Activated B cell treated with CpG ODN at 0.5 μM for 24 hours (primary cell): Measurements from ENCODE around the gene FOXN1. TPM values are rescaled to one million over a fixed set of nuclear protein-coding genes. Genes with fewer than 3 reads are reported as not detected.

Experiments used
- ATAC-seq: fragments of 200-7000 bp; cut with Tn5 transposase; one replicate; pipeline ENCODE4 v1.10.0; 2021; ENCODE audit warnings: low read depth, mild to moderate bottlenecking, moderate library complexity
- CTCF ChIA-PET: fragments of 350-600 bp; sonication (Branson Sonifier 250); formaldehyde crosslinking; loops from one replicate; lab custom pipeline; 2021; ENCODE audit warnings: antibody characterized with exemption; lab: Charles Lee
- POLR2A ChIA-PET: fragments of 350-600 bp; sonication (Branson Sonifier 250); formaldehyde crosslinking; loops from one replicate; lab custom pipeline; 2021; ENCODE audit warnings: antibody characterized with exemption; lab: Charles Lee
- DNase-seq: peaks from one replicate; pipeline ENCODE4 v3.0.0; 2022
- H3K27ac Mint-ChIP-seq: one replicate; pipeline ENCODE4 v1.8.0; 2020; ENCODE audit warnings: mixed read lengths
- H3K27me3 Mint-ChIP-seq: one replicate; pipeline ENCODE4 v1.8.0; 2021; ENCODE audit warnings: mixed read lengths
- H3K36me3 Mint-ChIP-seq: one replicate; pipeline ENCODE4 v1.8.0; 2021; ENCODE audit warnings: low read depth, mixed read lengths
- H3K4me1 Mint-ChIP-seq: one replicate; pipeline ENCODE4 v1.8.0; 2021; ENCODE audit warnings: mixed read lengths
- H3K4me3 Mint-ChIP-seq: one replicate; pipeline ENCODE4 v1.8.0; 2020; ENCODE audit warnings: mild to moderate bottlenecking, mixed read lengths
- H3K9me3 Mint-ChIP-seq: one replicate; pipeline ENCODE4 v1.8.0; 2020; ENCODE audit warnings: mixed read lengths
- intact Hi-C: fragments of 100-400 bp; cut with micrococcal nuclease; formaldehyde crosslinking; loops from one replicate; pipeline ENCODE4 v1.15.1; 2024
- total RNA-seq: library from RNA; stranded (reverse); gene quantifications from 2 replicates; pipeline ENCODE4 v1.2.3, GENCODE V29; 2022
- TF ChIP-seq, protein P1 (sequence below): fragments of 200-600 bp; IDR thresholded peaks from one replicate; pipeline ENCODE4 v1.8.0; 2022; ENCODE audit warnings: antibody characterized with exemption, mild to moderate bottlenecking

FOXN1 gene
- total RNA-seq, 1 donor from 2014 or later = not detected

DNA sequence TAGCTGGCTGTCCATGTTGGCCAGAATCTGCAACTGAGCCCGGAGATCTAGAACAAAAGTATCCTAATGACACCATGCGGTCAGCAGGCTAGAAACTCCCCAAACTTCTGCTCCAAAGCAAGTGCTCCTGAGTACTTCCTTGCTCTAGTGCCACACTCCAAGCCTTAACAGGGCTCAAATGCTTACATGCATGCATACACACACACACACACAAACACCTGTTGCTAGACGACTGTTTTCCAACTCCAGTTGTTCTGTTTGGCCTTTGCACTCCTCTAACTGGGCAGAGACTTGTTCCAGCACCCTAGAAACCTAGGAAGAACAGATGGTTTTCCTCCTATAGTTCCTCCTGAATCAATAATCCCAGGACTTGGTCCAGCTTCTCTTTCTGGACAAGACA lies 78.3 kb downstream of the FOXN1 start:
- Mint-ChIP-seq H3K4me1 (no peaks in the 10 kb centered on the region), H3K36me3 (peaks cover 7% of the 10 kb centered on the region), H3K4me3 (no peak overlapping the region), H3K27ac (no peak overlapping the region), H3K27me3 (no peaks in the 10 kb centered on the region), H3K9me3 (no peaks in the 10 kb centered on the region)
- CTCF ChIA-PET = no interaction called here
- intact Hi-C loops = no loop called here
- POLR2A ChIA-PET = interaction anchor here (2.0 kb wide), 1 partner anchor 8 kb away, joined by 4 read pairs; the partner anchor contains the start of gene ALDOC
- ATAC-seq (no peak), DNase-seq (no peak)
- TF ChIP-seq, protein P1, sequence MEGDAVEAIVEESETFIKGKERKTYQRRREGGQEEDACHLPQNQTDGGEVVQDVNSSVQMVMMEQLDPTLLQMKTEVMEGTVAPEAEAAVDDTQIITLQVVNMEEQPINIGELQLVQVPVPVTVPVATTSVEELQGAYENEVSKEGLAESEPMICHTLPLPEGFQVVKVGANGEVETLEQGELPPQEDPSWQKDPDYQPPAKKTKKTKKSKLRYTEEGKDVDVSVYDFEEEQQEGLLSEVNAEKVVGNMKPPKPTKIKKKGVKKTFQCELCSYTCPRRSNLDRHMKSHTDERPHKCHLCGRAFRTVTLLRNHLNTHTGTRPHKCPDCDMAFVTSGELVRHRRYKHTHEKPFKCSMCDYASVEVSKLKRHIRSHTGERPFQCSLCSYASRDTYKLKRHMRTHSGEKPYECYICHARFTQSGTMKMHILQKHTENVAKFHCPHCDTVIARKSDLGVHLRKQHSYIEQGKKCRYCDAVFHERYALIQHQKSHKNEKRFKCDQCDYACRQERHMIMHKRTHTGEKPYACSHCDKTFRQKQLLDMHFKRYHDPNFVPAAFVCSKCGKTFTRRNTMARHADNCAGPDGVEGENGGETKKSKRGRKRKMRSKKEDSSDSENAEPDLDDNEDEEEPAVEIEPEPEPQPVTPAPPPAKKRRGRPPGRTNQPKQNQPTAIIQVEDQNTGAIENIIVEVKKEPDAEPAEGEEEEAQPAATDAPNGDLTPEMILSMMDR = no peak

DNA sequence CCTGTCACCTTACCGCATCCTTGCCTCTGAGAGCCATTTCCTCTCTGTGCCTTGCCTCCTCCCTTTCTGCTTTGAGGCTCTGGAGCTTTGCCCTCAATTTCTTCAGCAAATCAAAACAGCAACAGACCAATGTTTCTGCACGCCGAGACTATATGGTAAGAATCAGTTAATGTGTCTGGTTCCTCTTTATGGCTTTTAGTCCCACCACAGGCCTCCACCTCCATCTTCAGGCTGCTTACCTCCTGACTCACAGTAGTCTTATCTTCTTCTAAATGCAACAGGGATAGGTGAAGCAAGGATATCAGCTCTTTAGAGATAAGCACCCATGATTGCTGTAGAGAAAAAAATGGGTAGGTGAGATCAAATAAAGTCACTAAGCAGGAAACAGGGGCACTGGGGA lies 79.7 kb downstream of the FOXN1 start:
- peaks cover 7% of the 10 kb centered on the region for H3K36me3 Mint-ChIP-seq

More for the DNA sequence above, 79.7 kb downstream of the FOXN1 start:
- Mint-ChIP-seq H3K4me3 (no peak overlapping the region), H3K27me3 (no peaks in the 10 kb centered on the region), H3K4me1 (no peaks in the 10 kb centered on the region), H3K27ac (no peak overlapping the region), H3K9me3 (no peaks in the 10 kb centered on the region)
- POLR2A ChIA-PET = interaction anchor here (2.0 kb wide), 1 partner anchor 9 kb away, joined by 4 read pairs; the partner anchor contains the start of gene ALDOC
- intact Hi-C loops = no loop called here
- ATAC-seq (no peak), DNase-seq (no peak)
- CTCF ChIA-PET = no interaction called here
- TF ChIP-seq, protein P1 = no peak

Other genes with a start within 250 kb of the FOXN1 start
- 16.1 and 17.6 TPM in 2 replicates for gene TMEM97, start 187.1 kb upstream of the FOXN1 start, total RNA-seq
- gene IFT20, start 170.9 kb upstream of the FOXN1 start, total RNA-seq = 24.9 and 25.9 TPM in 2 replicates
- 16.3 and 18.9 TPM in 2 replicates for gene TNFAIP1, start 170.6 kb upstream of the FOXN1 start, total RNA-seq
- gene POLDIP2, start 148.8 kb upstream of the FOXN1 start, total RNA-seq = 60.5 and 65.2 TPM in 2 replicates
- gene SEBOX, start 141.1 kb upstream of the FOXN1 start, total RNA-seq = not detected in 2 replicates
- 0.18 TPM in 1 of 2 replicates, not detected in the other for gene VTN, start 136.0 kb upstream of the FOXN1 start, total RNA-seq
- gene SARM1, start 134.7 kb upstream of the FOXN1 start, total RNA-seq = 15.0 and 19.9 TPM in 2 replicates
- 1.5 and 2.1 TPM in 2 replicates for gene SLC46A1, start 100.1 kb upstream of the FOXN1 start, total RNA-seq
- gene SLC13A2, start 32.7 kb upstream of the FOXN1 start, total RNA-seq = not detected in 2 replicates
- 426 and 437 TPM in 2 replicates for gene UNC119, start 46.3 kb downstream of the FOXN1 start, total RNA-seq
- gene PIGS, start 65.2 kb downstream of the FOXN1 start, total RNA-seq = 86.4 and 92.2 TPM in 2 replicates
- 73.4 and 75.0 TPM in 2 replicates for gene ALDOC, start 70.5 kb downstream of the FOXN1 start, total RNA-seq
- gene SPAG5, start 92.7 kb downstream of the FOXN1 start, total RNA-seq = 14.6 and 15.8 TPM in 2 replicates
- gene RSKR, start 107.8 kb downstream of the FOXN1 start, total RNA-seq = 21.0 and 26.8 TPM in 2 replicates
- 162 and 182 TPM in 2 replicates for gene BLTP2, start 138.8 kb downstream of the FOXN1 start, total RNA-seq
- 36.1 and 47.7 TPM in 2 replicates for gene SDF2, start 155.6 kb downstream of the FOXN1 start, total RNA-seq
- 77.1 and 92.4 TPM in 2 replicates for gene SUPT6H, start 155.9 kb downstream of the FOXN1 start, total RNA-seq
- gene PROCA1, start 205.5 kb downstream of the FOXN1 start, total RNA-seq = 9.1 and 11.0 TPM in 2 replicates
- gene RAB34, start 211.5 kb downstream of the FOXN1 start, total RNA-seq = 21.3 and 23.9 TPM in 2 replicates
- 3,189 and 3,657 TPM in 2 replicates for gene RPL23A, start 213.6 kb downstream of the FOXN1 start, total RNA-seq
- gene TLCD1, start 219.9 kb downstream of the FOXN1 start, total RNA-seq = 40.7 and 41.0 TPM in 2 replicates
- gene NEK8, start 222.4 kb downstream of the FOXN1 start, total RNA-seq = 24.8 and 29.7 TPM in 2 replicates
- 754 and 903 TPM in 2 replicates for gene TRAF4, start 237.7 kb downstream of the FOXN1 start, total RNA-seq